ENCODE results near the gene IQCH.

The IQCH gene

GRCh38 chr15:67251318-67251717 lies 3.3 kb upstream of the IQCH start:
- Histone ChIP-seq H3K36me3 (replicated peaks; ENCODE audit: insufficient read depth, low read length) (no peaks in the 10 kb centered on the region), H3K9ac (ENCODE audit: low read length) (no peak overlapping the region), H3K4me1 (ENCODE audit: low read length) (0 out of 2 replicates have a peak, but pooled peaks cover 4% of the 10 kb centered on the region), H3K9me3 (replicated peaks; ENCODE audit: insufficient read depth, low read length) (no peaks in the 10 kb centered on the region), H3K27me3 (replicated peaks; ENCODE audit: insufficient read depth, low read length) (no peaks in the 10 kb centered on the region), H2AFZ (ENCODE audit: low read length) (no peak overlapping the region), H3K27ac (ENCODE audit: low read length) (no peak overlapping the region), H3K9me2 (replicated peaks; ENCODE audit: insufficient read depth, low read length) (no peaks in the 10 kb centered on the region), H4K20me1 (ENCODE audit: insufficient read depth, low read length) (no peaks in the 10 kb centered on the region), H3K4me3 (ENCODE audit: low read length) (no peak overlapping the region), H3K79me2 (ENCODE audit: low read length) (peaks cover 78% of the 10 kb centered on the region), H3F3A (ENCODE audit: insufficient read depth, low read length) (peaks cover 23% of the 10 kb centered on the region), H3K4me2 (ENCODE audit: low read depth, low read length) (no peak overlapping the region)
- TF ChIP-seq EZH2phosphoT487 (IDR thresholded peaks at IDR 0.05; ENCODE audit: low read length) (no peak), CTCF (IDR thresholded peaks at IDR 0.05; ENCODE audit: low read length) (no peak), EZH2 (optimal IDR thresholded peaks at IDR 0.05; ENCODE audit: low read depth, low read length) (no peak)
- DNase-seq: no peak

GRCh38 chr15:67253101-67253500 lies 1.5 kb upstream of the IQCH start:
- Histone ChIP-seq H4K20me1 (ENCODE audit: insufficient read depth, low read length) (no peaks in the 10 kb centered on the region), H3K4me1 (ENCODE audit: low read length) (0 out of 2 replicates have a peak, but pooled peaks cover 4% of the 10 kb centered on the region), H3K27ac (ENCODE audit: low read length) (no peak overlapping the region), H3K79me2 (ENCODE audit: low read length) (peaks cover 62% of the 10 kb centered on the region), H3F3A (ENCODE audit: insufficient read depth, low read length) (peaks cover 23% of the 10 kb centered on the region), H3K9ac (ENCODE audit: low read length) (peak overlapping the region; percentile 76; the same call in 1 of the 2 replicates), H3K9me3 (replicated peaks; ENCODE audit: insufficient read depth, low read length) (no peaks in the 10 kb centered on the region), H2AFZ (ENCODE audit: low read length) (no peak overlapping the region), H3K27me3 (replicated peaks; ENCODE audit: insufficient read depth, low read length) (no peaks in the 10 kb centered on the region), H3K36me3 (replicated peaks; ENCODE audit: insufficient read depth, low read length) (no peaks in the 10 kb centered on the region), H3K4me3 (ENCODE audit: low read length) (peak overlapping the region; percentile 81), H3K4me2 (ENCODE audit: low read depth, low read length) (peak overlapping the region; percentile 81; the same call in 1 of the 2 replicates), H3K9me2 (replicated peaks; ENCODE audit: insufficient read depth, low read length) (no peaks in the 10 kb centered on the region)
- TF ChIP-seq CTCF (IDR thresholded peaks at IDR 0.05; ENCODE audit: low read length) (no peak), EZH2 (optimal IDR thresholded peaks at IDR 0.05; ENCODE audit: low read depth, low read length) (no peak), EZH2phosphoT487 (IDR thresholded peaks at IDR 0.05; ENCODE audit: low read length) (no peak)
- DNase-seq: no peak

- Histone ChIP-seq H3K9me2 (replicated peaks; ENCODE audit: insufficient read depth, low read length) (no peaks in the 10 kb centered on the region), H3K79me2 (ENCODE audit: low read length) (peaks cover 56% of the 10 kb centered on the region), H3K27me3 (replicated peaks; ENCODE audit: insufficient read depth, low read length) (no peaks in the 10 kb centered on the region), H3K4me2 (ENCODE audit: low read depth, low read length) (peak overlapping the region; percentile 81), H3K4me1 (ENCODE audit: low read length) (0 out of 2 replicates have a peak, but pooled peaks cover 4% of the 10 kb centered on the region), H3K4me3 (ENCODE audit: low read length) (peak overlapping the region; percentile 81), H3K9ac (ENCODE audit: low read length) (peak overlapping the region; percentile 76), H4K20me1 (ENCODE audit: insufficient read depth, low read length) (no peaks in the 10 kb centered on the region), H3K9me3 (replicated peaks; ENCODE audit: insufficient read depth, low read length) (no peaks in the 10 kb centered on the region), H3K36me3 (replicated peaks; ENCODE audit: insufficient read depth, low read length) (no peaks in the 10 kb centered on the region), H3K27ac (ENCODE audit: low read length) (peak overlapping the region; percentile 72), H2AFZ (ENCODE audit: low read length) (peak overlapping the region; percentile 34), H3F3A (ENCODE audit: insufficient read depth, low read length) (peaks cover 23% of the 10 kb centered on the region)
- DNase-seq: no peak
- TF ChIP-seq CTCF (IDR thresholded peaks at IDR 0.05; ENCODE audit: low read length) (no peak), EZH2 (optimal IDR thresholded peaks at IDR 0.05; ENCODE audit: low read depth, low read length) (no peak), EZH2phosphoT487 (IDR thresholded peaks at IDR 0.05; ENCODE audit: low read length) (no peak)
Measured at GRCh38 chr15:67253549-67254237, 893 bp upstream of the IQCH start.
